GM18907 (cell line): ENCODE measurements around the gene TTC7B.
"Not testable (repeated sequence)": the region's sequence is repeated elsewhere in the genome, so short reads cannot be mapped to it uniquely, and the experiment has no call there.

Experiments
- ATAC-seq: cut with Tn5 transposase; IDR thresholded peaks from one replicate; pipeline ENCODE4 v1.9.1; 2021; ENCODE audit warnings: mild to moderate bottlenecking, moderate library complexity; ENCODE audit not compliant: unreplicated experiment

The TTC7B gene

DNA sequence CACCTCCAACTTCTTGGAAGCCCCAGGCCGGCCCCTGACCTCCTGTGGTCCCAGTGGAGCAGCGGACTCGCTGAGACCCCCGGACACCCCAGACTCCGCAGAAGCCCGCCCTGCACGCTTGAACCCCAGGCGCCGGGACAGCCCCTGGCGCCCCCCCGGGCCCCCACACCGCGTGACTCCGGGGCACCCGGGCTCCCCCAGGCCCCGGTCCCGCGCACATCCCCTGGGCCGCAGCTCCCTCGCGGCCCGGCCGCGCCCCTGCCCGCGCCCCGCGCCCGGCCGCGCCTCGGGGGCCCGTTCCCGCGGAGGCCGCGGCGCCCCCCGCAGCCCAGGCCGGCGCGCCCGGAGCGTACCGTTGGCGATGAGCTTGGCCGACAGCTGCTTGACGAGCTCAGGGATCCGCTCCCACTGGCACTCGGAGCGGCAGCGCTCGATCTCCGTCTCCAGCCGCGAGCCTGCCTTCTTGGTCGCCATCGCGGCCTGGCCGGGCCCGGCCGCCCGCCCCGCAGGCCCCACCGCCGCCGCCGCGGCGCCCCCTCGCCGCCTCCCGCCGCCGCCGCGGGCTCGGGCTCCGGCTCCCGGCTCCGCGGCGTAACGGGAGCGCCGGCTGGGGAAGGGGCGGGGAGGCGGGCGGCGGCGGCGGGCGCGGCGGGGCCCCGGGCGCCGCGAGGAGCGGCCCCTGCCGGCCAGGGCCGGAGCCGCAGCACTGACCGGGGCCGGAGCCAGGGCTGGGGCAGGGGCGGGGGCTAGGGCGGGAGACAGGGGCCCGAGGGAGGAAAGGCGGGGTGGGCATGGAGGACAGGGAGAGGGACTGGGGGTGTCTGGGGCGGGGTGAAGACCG, at the start of gene TTC7B:
TSS of gene TTC7B (minus strand) at position 609 of the 841 bp plus-strand sequence. CDS start at position 474, 135 bp downstream.
- peak; percentile 57 for ATAC-seq

GRCh38 chr14:90864741-90865140, 48.5 kb upstream of the TTC7B start:
- ATAC-seq: no peak

GRCh38 chr14:90858511-90858910, 42.3 kb upstream of the TTC7B start:
- ATAC-seq: no peak

DNA sequence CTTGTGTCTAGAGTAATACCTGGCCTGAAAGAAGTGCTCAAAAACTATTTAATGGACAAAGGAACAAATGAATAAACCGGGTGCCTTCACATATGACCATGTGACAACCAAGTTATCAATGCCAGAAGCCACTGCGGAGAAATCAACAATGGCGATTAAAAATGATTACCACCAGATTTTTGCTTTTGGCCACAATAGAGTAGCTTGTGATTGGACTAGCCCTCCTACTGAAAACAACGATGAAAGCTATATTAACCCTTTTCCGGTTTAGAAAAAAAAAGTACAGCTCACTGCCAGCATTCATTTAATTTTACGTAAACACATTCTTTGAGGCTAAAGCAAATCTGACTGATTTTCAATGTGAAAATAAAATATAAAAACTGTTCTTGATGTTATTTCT, 41.6 kb upstream of the TTC7B start:
- no peak for ATAC-seq

DNA sequence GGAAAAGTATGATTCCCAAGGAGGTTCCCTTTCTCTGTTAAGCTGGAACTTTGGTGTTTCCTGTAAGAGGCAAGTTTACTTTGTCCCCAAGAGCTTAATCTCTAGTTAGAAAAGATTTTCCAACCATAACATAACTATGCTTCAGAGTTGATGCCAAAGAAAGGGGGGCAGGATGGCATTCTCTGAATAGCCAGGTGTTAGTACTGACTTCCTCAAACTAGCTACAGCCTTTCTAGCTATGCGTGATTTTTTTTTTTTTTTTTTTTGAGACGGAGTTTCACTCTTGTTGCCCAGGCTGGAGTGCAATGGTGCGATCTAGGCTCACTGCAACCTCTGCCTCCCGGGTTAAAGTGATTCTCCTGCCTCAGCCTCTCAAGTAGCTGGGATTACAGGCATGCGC, 39.9 kb upstream of the TTC7B start:
- ATAC-seq: not testable (repeated sequence)

DNA sequence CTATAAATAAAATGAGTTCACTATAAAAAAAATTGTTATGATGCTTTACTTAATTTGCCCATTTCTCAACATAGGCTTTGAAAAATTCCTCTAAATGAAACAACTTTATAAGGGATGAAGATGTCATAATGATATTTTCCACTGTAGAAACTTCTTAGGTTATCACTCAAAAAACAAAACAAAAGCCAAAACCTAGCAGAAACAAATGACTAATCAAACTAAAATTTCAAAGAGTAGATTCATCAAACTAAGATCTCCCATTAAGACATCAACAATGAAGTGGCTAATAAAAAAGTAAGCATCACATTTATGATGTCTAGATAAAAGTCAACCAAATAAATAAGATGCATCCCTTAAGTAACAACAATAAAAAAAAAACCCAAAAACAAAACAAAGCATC, 36.9 kb upstream of the TTC7B start:
- no peak for ATAC-seq

GRCh38 chr14:90851327-90852036, 35.3 kb upstream of the TTC7B start:
- ATAC-seq: no peak

GRCh38 chr14:90850487-90850886, 34.3 kb upstream of the TTC7B start:
- ATAC-seq: no peak

DNA sequence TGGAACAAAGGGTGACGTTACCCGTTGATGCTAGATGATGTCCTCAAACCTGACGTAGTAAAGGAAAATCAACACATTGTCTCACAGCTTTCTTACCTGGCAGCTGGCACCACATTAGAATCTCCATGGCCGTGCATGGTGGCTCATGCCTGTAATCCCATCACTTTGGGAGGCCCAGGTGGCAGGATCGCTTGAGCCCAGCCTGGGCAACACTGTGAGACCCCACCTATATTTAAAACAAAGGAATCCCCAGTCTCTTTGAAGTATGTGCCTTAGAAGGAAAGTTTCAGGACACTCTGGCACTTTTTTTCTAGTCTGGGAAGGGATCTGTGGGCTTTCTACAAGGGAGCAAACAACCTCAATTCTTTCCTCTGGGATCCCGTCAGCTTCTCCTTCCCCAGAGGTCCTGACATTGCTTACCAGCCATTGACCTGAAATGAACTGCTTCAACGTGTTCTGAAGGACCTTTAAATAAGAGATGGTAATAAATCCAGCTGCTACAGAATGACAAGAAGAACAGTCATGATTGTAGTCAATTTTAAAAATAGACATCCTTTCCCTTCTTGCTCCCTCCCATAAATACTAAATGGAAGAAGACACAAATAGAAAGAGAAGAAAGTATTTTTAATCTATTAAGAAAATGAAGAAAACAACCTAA, 33.7 kb upstream of the TTC7B start:
- ATAC-seq: no peak

- no peak for ATAC-seq
These were observed 32.9 kb upstream of the TTC7B start for GRCh38 chr14:90848944-90849731.

GRCh38 chr14:90846511-90846910, 30.3 kb upstream of the TTC7B start:
- ATAC-seq: no peak

DNA sequence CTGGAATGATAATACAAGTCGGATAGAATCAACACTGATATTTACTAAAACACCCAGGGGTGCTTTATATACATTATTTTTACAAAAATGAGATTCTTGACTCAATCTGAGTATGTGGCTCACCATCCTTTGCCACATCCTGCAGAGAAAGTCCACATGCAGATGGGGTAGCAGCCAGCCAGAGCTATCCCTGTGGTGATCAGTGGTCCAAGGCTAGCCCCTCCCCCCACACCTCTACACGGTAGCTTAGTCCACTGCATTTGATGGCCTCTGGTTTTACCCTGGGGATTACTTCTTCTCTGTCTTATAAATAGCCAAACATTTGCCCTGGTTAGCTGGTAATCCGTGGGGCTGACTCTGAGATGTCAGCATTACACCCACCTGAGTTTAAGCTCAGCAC, 28.1 kb upstream of the TTC7B start:
- no peak for ATAC-seq

GRCh38 chr14:90842726-90843125, 26.5 kb upstream of the TTC7B start:
- ATAC-seq: no peak

DNA sequence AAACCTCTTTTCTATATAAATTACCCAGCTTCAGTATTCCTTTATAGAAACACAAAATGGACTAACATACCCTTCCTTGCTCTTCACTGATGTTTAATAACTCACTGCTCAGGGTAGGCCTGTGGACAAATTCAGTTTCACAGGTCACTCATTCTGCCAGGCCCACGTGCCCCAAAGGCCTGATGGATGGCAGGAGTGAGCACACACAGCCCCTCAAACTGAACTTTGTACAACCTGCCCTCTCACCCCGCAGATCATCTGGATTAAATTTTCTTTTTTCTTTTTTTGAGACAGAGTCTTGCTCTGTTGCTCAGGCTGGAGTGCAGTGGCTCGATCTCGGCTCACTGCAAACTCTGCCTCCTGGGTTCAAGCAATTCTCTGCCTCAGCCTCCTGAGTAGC, 24.4 kb upstream of the TTC7B start:
- not testable (repeated sequence) for ATAC-seq

DNA sequence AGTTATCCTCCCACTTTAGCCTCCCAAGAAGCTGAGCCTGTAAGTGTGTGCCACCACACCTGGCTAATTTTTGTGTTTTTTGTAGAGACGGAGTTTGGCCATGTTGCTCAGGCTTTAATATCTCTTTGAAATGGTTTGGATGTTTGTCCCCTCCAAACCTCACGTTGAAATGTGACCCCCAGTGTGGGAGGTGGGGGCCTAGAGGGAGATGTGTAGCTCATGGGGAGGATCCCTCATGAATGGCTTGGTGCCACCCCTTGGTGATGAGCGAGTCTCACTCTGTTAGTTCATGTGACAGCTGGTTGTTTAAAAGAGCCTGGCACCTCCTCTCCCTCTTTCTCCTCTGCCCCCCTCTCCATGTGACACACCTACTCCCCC, 23.6 kb upstream of the TTC7B start:
- ATAC-seq: no peak

DNA sequence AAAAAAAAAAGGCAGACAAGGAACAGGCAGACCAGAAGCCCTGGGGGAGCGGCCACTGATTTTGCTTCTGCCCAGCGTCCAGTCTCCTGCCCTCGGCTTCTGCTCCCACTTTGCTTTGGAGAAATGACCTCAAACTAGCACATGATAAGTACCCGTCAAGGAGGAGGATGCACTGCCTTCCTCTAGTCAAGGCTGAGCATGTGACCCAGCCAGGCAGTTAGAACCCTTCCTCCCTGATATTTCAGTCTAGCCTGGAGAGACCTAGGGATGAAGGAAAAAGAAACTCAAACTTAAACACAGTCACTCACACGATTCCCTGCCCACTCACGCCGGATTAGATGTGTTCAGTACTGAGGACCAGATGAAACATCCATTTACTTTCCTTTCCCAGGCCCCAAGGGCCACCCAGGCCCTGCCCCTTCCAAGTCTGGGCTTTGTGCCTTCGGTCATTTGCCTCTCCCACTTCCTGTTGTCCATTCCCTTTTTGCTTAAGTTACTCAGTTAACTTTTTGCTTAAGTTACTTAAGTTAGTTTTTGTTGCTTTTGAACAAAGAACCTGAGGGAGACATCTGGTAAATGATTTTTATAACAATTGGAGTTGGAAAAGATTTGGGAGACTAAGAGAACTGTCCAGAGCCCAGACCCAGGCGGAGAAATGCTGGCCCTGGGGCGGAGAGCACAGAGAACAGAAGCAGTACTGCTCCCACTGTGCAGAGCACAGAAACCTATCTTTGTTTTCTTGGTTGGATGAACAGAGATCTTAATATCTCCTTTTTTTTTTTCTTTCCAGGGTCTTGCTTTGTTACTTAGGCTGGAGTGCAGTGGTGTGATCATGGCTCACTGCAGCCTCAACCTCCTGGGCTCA, 23.0 kb upstream of the TTC7B start:
- no peak for ATAC-seq

GRCh38 chr14:90838531-90838930, 22.3 kb upstream of the TTC7B start:
- not testable (repeated sequence) for ATAC-seq

- no peak for ATAC-seq
These were observed 21.1 kb upstream of the TTC7B start for GRCh38 chr14:90837355-90837754.

DNA sequence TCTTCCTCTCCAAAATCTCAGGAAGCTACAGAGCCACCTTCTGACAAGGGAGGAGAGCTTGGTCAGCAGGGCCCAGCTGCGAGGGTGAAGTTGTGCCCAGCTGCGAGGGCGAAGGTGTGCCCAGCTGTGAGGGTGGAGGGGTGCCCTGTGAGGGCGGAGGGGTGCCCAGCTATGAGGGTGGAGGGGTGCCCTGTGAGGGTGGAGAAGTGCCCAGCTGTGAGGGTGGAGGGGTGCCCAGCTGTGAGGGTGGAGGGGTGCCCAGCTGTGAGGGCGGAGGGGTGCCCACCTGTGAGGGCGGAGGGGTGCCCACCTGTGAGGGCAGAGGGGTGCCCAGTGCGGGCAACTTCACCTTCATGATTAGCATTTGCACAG, 20.4 kb upstream of the TTC7B start:
- ATAC-seq: no peak

DNA sequence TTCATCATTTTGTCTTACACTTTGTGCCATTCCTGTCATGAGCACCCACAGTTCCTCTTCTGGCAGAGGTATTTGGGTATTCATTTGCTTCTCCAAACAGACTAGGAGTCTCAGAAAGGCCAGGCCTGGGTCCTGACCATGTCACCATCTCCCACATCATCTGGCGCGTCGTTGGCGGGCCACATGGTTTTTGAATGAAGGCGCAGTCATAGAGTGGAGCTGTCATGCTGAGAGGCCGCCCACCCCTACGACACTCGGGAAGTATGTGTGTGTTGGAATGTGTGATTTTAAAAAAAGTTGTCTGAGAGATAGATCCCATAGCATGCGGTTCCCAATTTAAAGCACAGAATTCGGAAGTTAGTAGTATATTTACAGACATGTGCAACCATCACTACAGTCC, 15.6 kb upstream of the TTC7B start:
- ATAC-seq: no peak
